MM.1S (cell line): Measurements from ENCODE around the gene KCNN1.

Experiments used
- DNase-seq: peaks from one replicate; pipeline ENCODE4 v3.0.0-alpha.2; 2015
- H2AFZ ChIP-seq: fragments of 300-600 bp; sonication (generic); 2 replicates; pipeline ENCODE4 v1.6.0; 2016; ENCODE audit warnings: antibody characterized with exemption, low read length
- H3F3A ChIP-seq: fragments of 300-600 bp; sonication (generic); 2 replicates; pipeline ENCODE4 v1.6.1; 2016; ENCODE audit warnings: mild to moderate bottlenecking, antibody characterized with exemption, low read length, moderate library complexity, mixed read lengths; ENCODE audit not compliant: insufficient read depth
- H3K27ac ChIP-seq: fragments of 300-600 bp; sonication (generic); 2 replicates; pipeline ENCODE4 v1.5.1; 2016; ENCODE audit warnings: mild to moderate bottlenecking, low read length
- H3K27me3 ChIP-seq: fragments of 300-600 bp; sonication (generic); replicated peaks from 2 replicates; pipeline ENCODE4 v1.6.0; 2016; ENCODE audit warnings: low read length; ENCODE audit not compliant: insufficient read depth
- H3K36me3 ChIP-seq: fragments of 300-600 bp; sonication (generic); replicated peaks from 2 replicates; pipeline ENCODE4 v1.6.1; 2016; ENCODE audit warnings: mild to moderate bottlenecking, low read length, mixed read lengths; ENCODE audit not compliant: insufficient read depth
- H3K4me1 ChIP-seq: fragments of 300-600 bp; sonication (generic); 2 replicates; pipeline ENCODE4 v1.6.1; 2016; ENCODE audit warnings: low read length, mixed read lengths
- H3K4me2 ChIP-seq: fragments of 300-600 bp; sonication (generic); 2 replicates; pipeline ENCODE4 v1.6.0; 2016; ENCODE audit warnings: low read depth, low read length
- H3K4me3 ChIP-seq: fragments of 300-600 bp; sonication (generic); 2 replicates; pipeline ENCODE4 v1.5.1; 2016; ENCODE audit warnings: low read length, mixed read lengths
- H3K79me2 ChIP-seq: fragments of 300-600 bp; sonication (generic); 2 replicates; pipeline ENCODE4 v1.6.1; 2016; ENCODE audit warnings: mixed run types, low read length, mixed read lengths
- H3K9ac ChIP-seq: fragments of 300-600 bp; sonication (generic); 2 replicates; pipeline ENCODE4 v1.6.1; 2016; ENCODE audit warnings: low read length, mixed read lengths
- H3K9me2 ChIP-seq: fragments of 300-600 bp; sonication (generic); replicated peaks from 2 replicates; pipeline ENCODE4 v1.6.1; 2016; ENCODE audit warnings: mild to moderate bottlenecking, low read length, mixed read lengths; ENCODE audit not compliant: insufficient read depth
- H3K9me3 ChIP-seq: fragments of 300-600 bp; sonication (generic); replicated peaks from 2 replicates; pipeline ENCODE4 v1.6.1; 2016; ENCODE audit warnings: mild to moderate bottlenecking, low read length, mixed read lengths; ENCODE audit not compliant: insufficient read depth
- H4K20me1 ChIP-seq: fragments of 300-600 bp; sonication (generic); 2 replicates; pipeline ENCODE4 v1.6.1; 2016; ENCODE audit warnings: mild to moderate bottlenecking, low read length, moderate library complexity, mixed read lengths; ENCODE audit not compliant: insufficient read depth
- CTCF ChIP-seq: fragments of 300-600 bp; sonication (generic); IDR thresholded peaks from 2 replicates; pipeline ENCODE4 v1.5.1; 2016; ENCODE audit warnings: antibody characterized with exemption, low read length, mixed read lengths
- EZH2 ChIP-seq: fragments of 300-600 bp; sonication (generic); optimal IDR thresholded peaks from 2 replicates; pipeline ENCODE3; 2017; ENCODE audit warnings: low read depth, mild to moderate bottlenecking, antibody characterized with exemption, low read length, mixed read lengths
- EZH2phosphoT487 ChIP-seq: fragments of 300-600 bp; sonication (generic); IDR thresholded peaks from 2 replicates; pipeline ENCODE4 v1.6.1; 2018; ENCODE audit warnings: antibody characterized with exemption, low read length

The KCNN1 gene

GRCh38 chr19:17931532-17932191 lies 35.2 kb upstream of the KCNN1 start:
- Histone ChIP-seq H2AFZ (peak overlapping the region; percentile 64), H3F3A (no peaks in the 10 kb centered on the region), H3K4me2 (peak overlapping the region; percentile 99), H3K36me3 (no peaks in the 10 kb centered on the region), H3K27ac (no peak overlapping the region), H3K9me3 (no peaks in the 10 kb centered on the region), H3K79me2 (peaks cover 11% of the 10 kb centered on the region), H3K9me2 (no peaks in the 10 kb centered on the region), H3K27me3 (peaks cover 18% of the 10 kb centered on the region), H3K9ac (no peak overlapping the region), H3K4me1 (peaks cover 11% of the 10 kb centered on the region), H4K20me1 (no peaks in the 10 kb centered on the region), H3K4me3 (peak overlapping the region; percentile 93; the same call in 1 of the 2 replicates)
- no peak for DNase-seq
- TF ChIP-seq EZH2phosphoT487, result no peak
- no peak for TF ChIP-seq EZH2
- no peak for TF ChIP-seq CTCF

- Histone ChIP-seq H3K4me1 (peaks cover 11% of the 10 kb centered on the region), H3K27ac (peak within 1 kb of the TSS; percentile 73), H3K9me3 (no peaks in the 10 kb centered on the region), H3K27me3 (peaks cover 12% of the 10 kb centered on the region; the same call in 1 of the 2 replicates), H4K20me1 (no peaks in the 10 kb centered on the region), H2AFZ (peak within 1 kb of the TSS; percentile 64), H3K36me3 (no peaks in the 10 kb centered on the region), H3F3A (no peaks in the 10 kb centered on the region), H3K79me2 (peaks cover 11% of the 10 kb centered on the region), H3K4me2 (peak within 1 kb of the TSS; percentile 99), H3K4me3 (peak within 1 kb of the TSS; percentile 93), H3K9me2 (no peaks in the 10 kb centered on the region), H3K9ac (peak within 1 kb of the TSS; percentile 87)
- DNase-seq, result peak; percentile 92
- TF ChIP-seq EZH2phosphoT487 (no peak), CTCF (peak; percentile 95), EZH2 (no peak)
Measured at GRCh38 chr19:17932485-17933338, 34.2 kb upstream of the KCNN1 start, which contains the start of gene CCDC124. TSS of gene CCDC124 (plus strand) at chr19:17933015. CDS start at chr19:17936421, 3,406 bp downstream.

- H4K20me1 ChIP-seq, result no peaks in the 10 kb centered on the region
- peaks cover 11% of the 10 kb centered on the region for H3K4me1 ChIP-seq
- no peaks in the 10 kb centered on the region for H3K9me3 ChIP-seq
- peak overlapping the region; percentile 64 for H2AFZ ChIP-seq
- H3F3A ChIP-seq, result no peaks in the 10 kb centered on the region
- no peaks in the 10 kb centered on the region for H3K9me2 ChIP-seq
- H3K4me2 ChIP-seq, result peak overlapping the region; percentile 99
- TF ChIP-seq EZH2, result no peak
- no peak for TF ChIP-seq CTCF
- no peak for TF ChIP-seq EZH2phosphoT487
- H3K27me3 ChIP-seq, result peaks cover 9% of the 10 kb centered on the region; the same call in 1 of the 2 replicates
- peak overlapping the region; percentile 87 for H3K9ac ChIP-seq
- peaks cover 11% of the 10 kb centered on the region for H3K79me2 ChIP-seq
- peak overlapping the region; percentile 93 for H3K4me3 ChIP-seq
- DNase-seq, result no peak
- H3K27ac ChIP-seq, result no peak overlapping the region
- no peaks in the 10 kb centered on the region for H3K36me3 ChIP-seq
Measured at GRCh38 chr19:17933414-17934129, 33.3 kb upstream of the KCNN1 start.
